GM12878 (cell line): ENCODE measurements around the gene WWOX. TPM values are rescaled to one million over a fixed set of nuclear protein-coding genes. Genes with fewer than 3 reads are reported as not detected.

ENCODE experiments used
- ATAC-seq: fragments of 200-7000 bp; cut with Tn5 transposase; 3 replicates; pipeline ENCODE4 v1.9.1; 2020; ENCODE audit warnings: mild to moderate bottlenecking, moderate library complexity
- BruUV-seq: library from RNA; stranded (reverse); fragments of 400-500 nt; replicated peaks from 2 replicates; lab custom pipeline; 2021; lab: Mats Ljungman, UMichigan
- CTCF ChIA-PET: fragments of 300-600 bp; sonication (Branson Sonifier 250); formaldehyde crosslinking; extraction: SDS; loops from one replicate; lab custom pipeline; 2021; ENCODE audit warnings: inconsistent platforms; lab: Yijun Ruan, JAX
- POLR2A ChIA-PET: fragments of 350-600 bp; formaldehyde crosslinking; extraction: SDS; loops from one replicate; lab custom pipeline; 2021; ENCODE audit warnings: inconsistent platforms; lab: Charles Lee
- RAD21 ChIA-PET: fragments of 300-600 bp; sonication (Branson Sonifier 250); formaldehyde crosslinking; loops from one replicate; lab custom pipeline; 2023; ENCODE audit warnings: antibody characterized with exemption; ENCODE audit not compliant: unreplicated experiment; lab: Charles Lee
- SMC1A ChIA-PET: fragments of 300-600 bp; sonication (Branson Sonifier 250); formaldehyde crosslinking; loops from one replicate; lab custom pipeline; 2023; ENCODE audit not compliant: unreplicated experiment, uncharacterized antibody; lab: Charles Lee
- DNase-seq: peaks from one replicate; pipeline ENCODE4 v3.0.0-alpha.2; 2011; ENCODE audit warnings: low read depth, low spot score
- FAIRE-seq: peaks from 3 replicates; lab custom pipeline; 2011; peaks lifted over from hg19 to GRCh38; lab: Jason Lieb, UNC
- H2AFZ ChIP-seq: 2 replicates; pipeline ENCODE4 v1.6.0; 2011; ENCODE audit warnings: low read depth, low read length, control low read depth; ENCODE audit not compliant: control insufficient read depth
- H3K27ac ChIP-seq: 2 replicates; pipeline ENCODE4 v1.5.1; 2011; ENCODE audit warnings: control low read depth; ENCODE audit not compliant: control insufficient read depth, insufficient read depth
- H3K27me3 ChIP-seq, 2 experiments: replicated peaks in 1 of 2; 2 replicates each; pipeline versions ENCODE4 v1.6.0 to v1.6.1; 2011; ENCODE audit warnings: low read length in 1 of 2; ENCODE audit not compliant: control insufficient read depth in 2 of 2, insufficient read depth in 2 of 2
- H3K36me3 ChIP-seq, 2 experiments: 2 replicates each; pipeline ENCODE4 v1.5.1; 2011; ENCODE audit warnings: low read length in 1 of 2; ENCODE audit not compliant: control insufficient read depth in 2 of 2, insufficient read depth in 2 of 2
- H3K4me1 ChIP-seq: 2 replicates; pipeline ENCODE4 v1.6.1; 2011; ENCODE audit warnings: mild to moderate bottlenecking, low read length, moderate library complexity, mixed read lengths; ENCODE audit not compliant: control insufficient read depth, insufficient read depth
- H3K4me2 ChIP-seq: 2 replicates; pipeline ENCODE4 v1.6.0; 2011; ENCODE audit warnings: control low read depth; ENCODE audit not compliant: control insufficient read depth, insufficient read depth
- H3K4me3 ChIP-seq: fragments of 200-600 bp; sonication (generic); 2 replicates; pipeline ENCODE4 v1.5.1; 2016
- H3K79me2 ChIP-seq: 2 replicates; pipeline ENCODE4 v1.6.0; 2011; ENCODE audit warnings: low read length; ENCODE audit not compliant: control insufficient read depth, insufficient read depth
- H3K9ac ChIP-seq: 2 replicates; pipeline ENCODE4 v1.8.0; 2011; ENCODE audit warnings: low read length, control low read depth, mixed read lengths; ENCODE audit not compliant: control insufficient read depth, insufficient read depth
- H3K9me3 ChIP-seq: replicated peaks from 3 replicates; pipeline ENCODE4 v1.5.1; 2011; ENCODE audit warnings: mild to moderate bottlenecking, low read length; ENCODE audit not compliant: control insufficient read depth, insufficient read depth
- H4K20me1 ChIP-seq: 2 replicates; pipeline ENCODE4 v1.6.0; 2011; ENCODE audit not compliant: control insufficient read depth, insufficient read depth
- CBX3 ChIP-seq: fragments of 200-600 bp; sonication (generic); IDR thresholded peaks from 2 replicates; pipeline ENCODE4 v1.6.1; 2016; ENCODE audit warnings: low read depth, borderline replicate concordance
- FOS ChIP-seq: IDR thresholded peaks from 3 replicates; pipeline ENCODE4 v1.6.1; 2011; ENCODE audit warnings: borderline replicate concordance; ENCODE audit not compliant: insufficient read length; ENCODE audit errors: extremely low read depth
- IKZF2 ChIP-seq, 2 experiments: fragments of 450-650 bp; IDR thresholded peaks; 2 replicates each; pipeline ENCODE4 v1.6.1; 2017; ENCODE audit warnings: mild to moderate bottlenecking in 2 of 2, moderate library complexity in 2 of 2
- NFYB ChIP-seq: IDR thresholded peaks from 2 replicates; pipeline ENCODE4 v1.6.1; 2011; ENCODE audit warnings: low read depth, mild to moderate bottlenecking, low read length, improper control_type of control experiment, moderate library complexity; ENCODE audit not compliant: insufficient read depth
- PAX8 ChIP-seq: fragments of 450-650 bp; IDR thresholded peaks from 2 replicates; pipeline ENCODE4 v1.6.1; 2017; ENCODE audit warnings: mild to moderate bottlenecking, moderate library complexity
- PRDM15 ChIP-seq: fragments of 450-650 bp; formaldehyde crosslinking; IDR thresholded peaks from 2 replicates; pipeline ENCODE4 v1.4.0; 2020; ENCODE audit warnings: mild to moderate bottlenecking, moderate library complexity
- RELB ChIP-seq: fragments of 450-650 bp; IDR thresholded peaks from 2 replicates; pipeline ENCODE4 v1.6.1; 2017; ENCODE audit warnings: low read depth, mild to moderate bottlenecking, moderate library complexity
- REST ChIP-seq: IDR thresholded peaks from 2 replicates; pipeline ENCODE4 v1.6.1; 2012; ENCODE audit warnings: mild to moderate bottlenecking, low read depth, low read length
- SIX5 ChIP-seq: IDR thresholded peaks from 2 replicates; pipeline ENCODE4 v1.6.1; 2011; ENCODE audit warnings: mild to moderate bottlenecking, low read depth, low read length, moderate library complexity; ENCODE audit not compliant: severe bottlenecking
- SKIL ChIP-seq: fragments of 450-650 bp; IDR thresholded peaks from 2 replicates; pipeline ENCODE4 v1.6.1; 2017; ENCODE audit warnings: mild to moderate bottlenecking, low read depth, inconsistent platforms; ENCODE audit not compliant: poor library complexity, severe bottlenecking
- SP1 ChIP-seq: IDR thresholded peaks from one replicate; pipeline ENCODE4 v1.6.1; 2011; ENCODE audit warnings: low read depth, low read length
- YBX1 ChIP-seq: fragments of 450-650 bp; IDR thresholded peaks from 2 replicates; pipeline ENCODE4 v1.6.1; 2016; ENCODE audit warnings: antibody characterized with exemption
- ZNF274 ChIP-seq: IDR thresholded peaks from one replicate; pipeline ENCODE4 v1.8.0; 2011; ENCODE audit not compliant: insufficient read length, insufficient read depth
- ZZZ3 ChIP-seq: IDR thresholded peaks from 2 replicates; pipeline ENCODE4 v1.6.1; 2011; ENCODE audit warnings: low read depth; ENCODE audit not compliant: control insufficient read depth, insufficient read length
- WGBS: methylation state at CpG from one replicate; pipeline ENCODE4 v1.1.6; 2016; ENCODE audit warnings: low lambda C conversion rate; ENCODE audit not compliant: insufficient replicate concordance, insufficient coverage; ENCODE audit errors: missing lambda C conversion rate; 5-methylcytosine and 5-hydroxymethylcytosine counted together
- in situ Hi-C: fragments of 300-500 bp; cut with MboI; formaldehyde crosslinking; loops from 9 replicates; pipeline ENCODE4 v1.14.3; 2018; ENCODE audit warnings: mixed read lengths
- intact Hi-C: fragments of 100-400 bp; cut with micrococcal nuclease; formaldehyde crosslinking; loops from one replicate; pipeline ENCODE4 v1.14.2; 2022; ENCODE audit not compliant: unreplicated experiment
- polyA plus RNA-seq, 11 experiments: library from polyadenylated mRNA; depleted of rRNA in 4 of 11; unstranded in 6 of 11; stranded (reverse) in 5 of 11; fragments of >200 nt; fragmentation: Nextera tagmentation in 4 of 11; fragmentation: Illumina TruSeq in 1 of 11; extraction: Ambion mirVana in 4 of 11; extraction: Trizol in 1 of 11; gene quantifications; 1 replicate in 1 of 11; 2 replicates in 10 of 11; pipeline versions ENCODE4 v1.2.1 to v1.2.3, GENCODE V29; 2011 to 2016; ENCODE audit warnings: inconsistent platforms in 2 of 11, missing spikeins in 2 of 11, low read depth in 1 of 11
- total RNA-seq, 4 experiments: library from RNA; depleted of rRNA in 3 of 4; stranded (reverse); fragments of >200 nt in 3 of 4; fragmentation: Illumina TruSeq in 1 of 4; extraction: Trizol in 1 of 4; gene quantifications; 2 replicates each; pipeline versions ENCODE4 v1.2.1 to v1.2.3, GENCODE V29; 2013 to 2021

WWOX gene
- total and polyA plus RNA-seq, 10 of the 15 experiments (the other 5 are each of a cell fraction or from before 2014, with no cell fraction given): 2.8 to 24.4 (median 17.8) TPM

GRCh38 chr16:78799429-78799828 is 700.0 kb downstream of the WWOX start:
- BruUV-seq: no TSS peak
- RAD21 ChIA-PET: no interaction called here
- no peaks in the 10 kb centered on the region for H3K27me3 ChIP-seq
- in situ Hi-C loops (no loop called here), intact Hi-C loops (no loop called here)
- 13% methylated on average over 4 of the region's 5 CpGs for WGBS
- DNase-seq (no peak), FAIRE-seq (no peak), ATAC-seq (no peak)
- SMC1A ChIA-PET: no interaction called here
- no peak overlapping the region for H2AFZ ChIP-seq
- no peaks in the 10 kb centered on the region for H3K4me1 ChIP-seq
- no peak overlapping the region for H3K4me2 ChIP-seq
- no peak overlapping the region for H3K27ac ChIP-seq
- no peaks in the 10 kb centered on the region for H3K79me2 ChIP-seq
- no peaks in the 10 kb centered on the region for H3K36me3 ChIP-seq
- no peaks in the 10 kb centered on the region for H4K20me1 ChIP-seq
- CTCF ChIA-PET: no interaction called here
- no peaks in the 10 kb centered on the region for H3K9me3 ChIP-seq
- POLR2A ChIA-PET: no interaction called here
- no peak overlapping the region for H3K9ac ChIP-seq
- no peak overlapping the region for H3K4me3 ChIP-seq
- TF ChIP-seq NFYB: no peak
- no peak for TF ChIP-seq PAX8
- no peak for TF ChIP-seq SKIL
- no peak for TF ChIP-seq RELB
- TF ChIP-seq SIX5: no peak
- TF ChIP-seq SP1: no peak
- no peak for TF ChIP-seq PRDM15 (CRISPR knock-in tag)
- no peak for TF ChIP-seq ZZZ3
- no peak for TF ChIP-seq REST
- TF ChIP-seq CBX3: no peak
- no peak for TF ChIP-seq ZNF274
- TF ChIP-seq IKZF2 (IDR thresholded peaks at IDR 0.05): no peak
- no peak for TF ChIP-seq YBX1
- no peak for TF ChIP-seq FOS
